ENCODE data around the gene GMPS.
"Not testable (repeated sequence)": the region's sequence is repeated elsewhere in the genome, so short reads cannot be mapped to it uniquely, and the experiment has no call there.

GMPS gene

GRCh38 chr3:155944081-155944480 is 73.6 kb downstream of the GMPS start:
- DNase-seq (ENCODE audit: low read depth) = no peak

GRCh38 chr3:155946178-155946577 is 75.7 kb downstream of the GMPS start:
- no peak for DNase-seq (ENCODE audit: low read depth)

- DNase-seq (ENCODE audit: low read depth) = no peak
Observed at GRCh38 chr3:155948476-155948875, 78.0 kb downstream of the GMPS start.

- DNase-seq (ENCODE audit: low read depth) = no peak
Observed at GRCh38 chr3:155949453-155950217, 79.2 kb downstream of the GMPS start.

DNA sequence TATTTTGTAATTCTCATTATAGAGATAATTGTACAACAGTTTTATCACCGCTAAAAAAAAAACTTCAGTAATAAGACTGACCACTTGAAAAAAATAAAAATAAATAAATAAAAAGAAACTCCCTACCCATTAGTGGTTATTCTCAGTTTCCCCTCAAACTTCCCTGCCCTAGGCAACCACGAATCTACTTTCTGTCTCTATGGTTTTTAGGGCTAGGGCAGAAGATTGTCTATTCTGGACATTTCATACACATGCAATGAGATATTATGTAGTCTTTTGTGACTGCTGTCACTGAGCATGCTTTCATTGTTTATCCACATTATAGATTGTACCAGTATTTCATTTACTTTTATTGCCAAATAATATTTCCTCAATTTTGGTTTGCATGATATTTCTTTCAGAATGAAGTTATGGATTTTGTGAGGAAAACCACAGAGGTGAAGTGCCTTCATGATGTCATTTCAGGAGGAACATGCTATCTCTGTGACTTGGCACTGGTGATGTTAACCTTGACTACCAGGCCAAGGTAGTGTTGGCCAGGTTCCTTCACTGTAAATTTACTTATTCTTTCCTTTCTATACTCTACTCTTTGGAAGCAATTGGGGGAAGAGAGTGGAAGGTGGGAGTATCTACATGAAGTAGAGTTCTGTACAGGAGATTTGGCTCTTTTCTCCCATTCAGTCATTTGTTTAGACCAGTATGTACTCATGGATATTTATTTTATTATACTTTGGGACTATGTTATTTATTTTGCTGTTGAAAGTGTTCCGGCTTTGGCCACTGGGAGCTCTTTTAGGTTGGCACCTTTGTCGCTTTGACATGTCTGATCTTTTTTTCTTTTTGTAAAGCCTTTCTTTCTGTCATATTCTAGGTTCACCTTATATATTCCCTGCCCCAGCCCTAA is 86.3 kb downstream of the GMPS start:
- DNase-seq (ENCODE audit: low read depth) = no peak

DNA sequence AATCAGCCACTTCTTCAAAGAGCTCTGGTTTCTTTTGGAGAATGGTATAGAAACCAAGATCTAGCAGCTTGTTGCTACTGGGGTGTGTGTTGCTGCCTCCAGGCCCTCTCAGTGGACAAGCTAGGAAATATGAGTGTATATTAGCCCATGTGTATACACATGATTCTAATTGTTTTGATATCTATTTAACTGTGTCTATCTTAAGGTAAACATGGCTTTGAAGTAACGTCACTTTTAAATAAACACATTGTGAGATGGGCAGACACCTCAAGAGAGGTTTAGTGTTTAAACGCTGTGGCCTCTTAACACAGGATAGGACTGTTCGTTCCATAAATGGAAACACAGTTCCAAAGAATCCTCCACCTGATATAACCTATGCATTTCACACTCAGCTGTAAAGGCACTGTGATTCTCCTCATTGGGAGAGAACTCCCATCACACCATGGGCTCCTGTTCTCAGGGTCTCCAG is 87.0 kb downstream of the GMPS start:
- no peak for DNase-seq (ENCODE audit: low read depth)

DNA sequence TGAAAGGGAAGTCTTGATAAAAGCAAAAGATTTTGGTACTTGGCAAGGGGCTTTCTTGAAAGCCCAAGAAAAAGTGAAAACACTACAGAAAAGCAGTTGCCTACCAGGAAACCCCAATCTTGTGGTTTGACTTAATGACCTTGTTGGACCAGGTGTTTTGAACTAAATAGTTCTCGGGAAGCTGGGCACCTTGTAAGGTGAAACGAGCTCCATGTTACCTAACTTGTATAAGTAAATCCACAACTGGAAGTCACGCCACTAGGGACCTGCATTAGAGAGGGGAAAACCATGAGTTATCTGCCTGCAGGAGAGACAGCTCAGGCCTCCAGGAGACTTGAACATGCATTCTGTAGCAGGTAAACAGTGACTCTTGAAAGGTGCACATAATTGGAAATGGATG is 88.2 kb downstream of the GMPS start:
- DNase-seq (ENCODE audit: low read depth) = no peak

DNA sequence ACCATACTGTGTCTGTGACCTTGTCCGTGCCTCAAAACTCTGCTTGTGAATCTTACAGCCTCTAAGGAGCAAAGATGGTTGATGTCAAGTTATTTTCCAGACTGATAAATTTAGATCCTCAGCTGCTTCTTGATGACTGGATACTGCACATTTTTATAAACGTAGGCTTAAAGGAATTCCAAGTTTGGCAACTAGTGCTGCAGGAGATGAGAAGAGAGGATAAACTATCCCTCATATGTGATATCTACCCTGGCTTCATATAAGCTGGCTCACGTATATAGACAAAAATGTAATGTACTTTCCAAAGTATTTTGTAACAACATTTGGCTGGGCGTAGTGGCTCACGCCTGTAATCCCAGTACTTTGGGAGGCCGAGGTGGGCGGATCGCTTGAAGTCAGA is 89.6 kb downstream of the GMPS start:
- DNase-seq (ENCODE audit: low read depth) = no peak

DNA sequence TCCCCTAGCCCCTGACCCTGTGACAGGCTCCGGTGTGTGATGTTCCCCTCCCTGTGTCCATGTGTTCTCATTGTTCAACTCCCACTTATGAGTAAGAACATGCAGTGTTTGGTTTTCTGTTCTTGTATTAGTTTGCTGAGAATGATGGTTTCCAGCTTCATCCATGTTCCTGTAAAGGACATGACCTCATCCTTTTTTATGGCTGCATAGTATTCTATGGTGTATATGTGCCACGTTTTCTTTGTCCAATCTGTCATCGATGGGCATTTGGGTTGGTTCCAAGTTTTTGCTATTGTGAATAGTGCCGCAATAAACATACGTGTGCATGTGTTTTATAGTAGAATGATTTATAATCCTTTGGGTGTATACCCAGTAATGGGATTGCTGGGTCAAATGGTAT is 90.6 kb downstream of the GMPS start:
- not testable (repeated sequence) for DNase-seq (ENCODE audit: low read depth)

GRCh38 chr3:155963570-155963969 is 93.1 kb downstream of the GMPS start:
- DNase-seq (ENCODE audit: low read depth) = no peak

DNA sequence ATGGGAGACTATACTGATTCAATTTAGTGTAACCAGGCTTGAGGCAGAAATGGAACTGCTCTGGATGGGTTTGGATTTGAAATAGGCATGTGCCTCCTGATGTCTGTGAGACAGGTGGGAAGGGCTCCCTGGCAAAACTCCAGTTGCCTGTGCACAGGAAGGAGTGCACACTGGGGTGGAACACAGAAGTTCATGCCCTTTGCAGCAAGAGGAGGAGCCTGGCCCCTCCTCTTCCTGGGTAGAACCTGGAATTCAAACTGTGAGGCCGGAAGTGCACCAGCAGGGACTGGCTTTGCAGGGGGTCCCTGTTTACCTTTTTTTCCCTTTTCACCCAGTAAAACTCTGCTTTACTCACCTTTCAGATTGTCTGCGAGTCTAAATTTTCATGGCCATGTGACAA is 99.9 kb downstream of the GMPS start:
- DNase-seq (ENCODE audit: low read depth) = no peak

- no peak for DNase-seq (ENCODE audit: low read depth)
Observed at GRCh38 chr3:155972885-155973584, 102.6 kb downstream of the GMPS start.

GRCh38 chr3:155978324-155978723 is 107.9 kb downstream of the GMPS start:
- DNase-seq (ENCODE audit: low read depth) = no peak

GRCh38 chr3:155979746-155980145 is 109.3 kb downstream of the GMPS start:
- DNase-seq (ENCODE audit: low read depth) = no peak

DNA sequence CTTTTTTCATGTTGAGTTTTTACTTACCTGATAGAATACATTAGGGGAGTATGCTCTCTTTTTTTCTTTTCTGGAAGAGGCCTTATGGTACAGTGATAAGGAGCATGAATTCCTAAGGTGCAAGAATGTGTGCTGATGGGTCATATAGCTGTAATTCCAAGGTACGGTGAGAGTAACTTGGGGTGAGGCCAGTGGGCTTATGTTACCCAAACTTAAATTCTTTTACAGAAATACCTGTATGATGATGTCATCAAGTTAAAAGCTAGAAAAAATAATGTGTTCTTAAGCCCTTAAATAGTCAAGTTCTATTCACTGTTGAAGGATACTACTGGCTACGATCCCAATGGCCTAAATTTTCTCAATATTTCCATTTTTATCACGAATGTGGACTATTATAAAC is 111.2 kb downstream of the GMPS start:
- DNase-seq (ENCODE audit: low read depth) = no peak

DNA sequence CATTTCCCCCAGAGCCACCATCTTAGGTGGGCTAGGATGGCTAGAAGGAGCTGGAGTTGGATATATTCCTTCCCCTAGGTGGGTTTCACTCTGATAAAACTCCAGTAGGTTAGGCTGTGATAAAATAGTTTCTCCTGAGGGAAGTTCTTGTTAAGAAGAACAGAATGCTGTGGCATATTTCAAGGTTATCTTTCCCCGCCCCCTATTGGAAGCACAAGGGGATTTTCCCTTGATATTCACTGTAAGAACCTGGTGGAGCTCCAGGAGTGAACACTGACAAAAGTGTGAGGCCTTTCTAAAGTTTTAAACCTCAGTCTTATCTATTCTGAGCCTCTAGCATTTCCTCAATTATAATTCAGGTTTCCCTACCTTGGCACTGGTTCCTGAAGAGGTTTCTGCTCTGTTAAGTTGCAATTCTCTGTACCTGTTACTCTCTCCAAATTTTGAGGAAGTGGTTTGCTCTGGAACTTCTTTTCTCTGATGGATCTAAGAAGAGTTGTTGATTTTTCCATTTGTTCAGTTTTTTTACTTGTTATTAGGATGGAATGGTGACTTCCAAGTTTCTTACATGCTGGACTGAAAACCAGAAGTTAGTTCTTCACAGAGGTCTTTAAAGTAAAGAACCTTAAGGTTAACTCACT is 113.5 kb downstream of the GMPS start:
- no peak for DNase-seq (ENCODE audit: low read depth)

GRCh38 chr3:155984791-155985417 is 114.5 kb downstream of the GMPS start:
- DNase-seq (ENCODE audit: low read depth) = no peak

GRCh38 chr3:155989536-155989935 is 119.1 kb downstream of the GMPS start:
- no peak for DNase-seq (ENCODE audit: low read depth)

DNA sequence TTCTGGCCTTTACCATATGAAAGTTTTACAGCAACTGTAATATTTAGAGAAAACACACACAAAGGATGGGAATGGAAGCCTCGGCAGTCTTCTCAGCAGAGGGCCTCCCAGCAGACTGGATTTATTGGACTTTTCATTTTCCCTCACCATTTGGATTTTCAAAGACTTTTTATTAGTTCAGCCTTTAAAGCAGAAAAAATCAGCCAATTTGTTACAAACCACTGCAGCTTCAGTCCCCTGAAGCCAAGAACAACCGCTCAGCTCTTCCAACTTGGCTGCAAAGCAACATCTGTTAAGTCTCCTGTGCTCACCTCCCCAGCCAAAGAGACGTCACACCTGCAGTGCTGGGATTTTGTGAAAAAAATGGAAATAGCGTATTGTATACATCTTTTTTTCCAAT is 120.8 kb downstream of the GMPS start:
- DNase-seq (ENCODE audit: low read depth) = no peak

GRCh38 chr3:155991847-155992246 is 121.4 kb downstream of the GMPS start:
- DNase-seq (ENCODE audit: low read depth) = no peak
